NT2/D1 (cell line): ENCODE results near the gene SLIT1.

Experiments
- YY1 ChIP-seq: IDR thresholded peaks from 2 replicates; pipeline ENCODE4 v1.6.1; 2011; ENCODE audit not compliant: insufficient read length, insufficient read depth
- ZNF274 ChIP-seq: IDR thresholded peaks from 2 replicates; pipeline ENCODE4 v1.6.1; 2011; ENCODE audit warnings: mild to moderate bottlenecking, low read depth, low read length

DNA sequence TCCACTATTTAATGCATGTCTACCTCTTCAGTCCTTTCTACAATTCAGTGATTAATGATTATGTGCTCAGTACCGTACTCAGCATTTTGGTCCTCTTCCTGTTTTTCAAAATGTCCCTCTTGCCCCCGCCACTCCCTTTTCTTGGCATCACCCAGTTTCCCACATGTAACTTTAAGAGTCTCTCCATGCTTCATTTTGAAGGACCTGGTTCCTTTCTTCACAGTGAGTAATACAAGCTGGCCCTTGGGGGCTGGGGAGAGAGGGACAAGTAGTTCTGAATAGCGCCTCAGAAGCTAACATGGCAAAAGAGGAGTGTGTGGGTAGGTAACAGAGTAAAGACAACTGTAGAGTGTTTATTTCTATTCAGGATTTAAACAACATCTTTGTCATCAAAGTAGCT, 34.6 kb upstream of the SLIT1 start:
- no peak for TF ChIP-seq ZNF274
- no peak for TF ChIP-seq YY1
